Effector memory CD4-positive, alpha-beta T cell (primary cell): ENCODE results near the gene PAFAH1B1.

Source experiments
- DNase-seq, 3 donors: peaks; one replicate each; pipeline ENCODE4 v3.0.0-alpha.2; 2020
- H3K27ac ChIP-seq: 2 replicates; pipeline ENCODE4 v1.7.0; 2013; ENCODE audit warnings: mild to moderate bottlenecking, low read length, moderate library complexity; ENCODE audit not compliant: insufficient read depth, poor library complexity, severe bottlenecking
- H3K27me3 ChIP-seq: replicated peaks from 2 replicates; pipeline ENCODE4 v1.7.0; 2013; ENCODE audit warnings: mild to moderate bottlenecking, low read length; ENCODE audit not compliant: insufficient read depth, control insufficient read depth, poor library complexity, severe bottlenecking
- H3K36me3 ChIP-seq: 2 replicates; pipeline ENCODE4 v1.7.0; 2013; ENCODE audit warnings: mild to moderate bottlenecking, low read length, moderate library complexity; ENCODE audit not compliant: control insufficient read depth, insufficient read depth
- H3K4me1 ChIP-seq: 2 replicates; pipeline ENCODE4 v1.7.0; 2013; ENCODE audit warnings: low read length, mild to moderate bottlenecking; ENCODE audit not compliant: control insufficient read depth, insufficient read depth, poor library complexity, severe bottlenecking
- H3K4me3 ChIP-seq: 2 replicates; pipeline ENCODE4 v1.7.0; 2013; ENCODE audit warnings: low read length, low read depth, mild to moderate bottlenecking; ENCODE audit not compliant: insufficient read depth, poor library complexity, severe bottlenecking
- H3K9me3 ChIP-seq: 2 replicates; pipeline ENCODE4 v1.7.0; 2013; ENCODE audit warnings: mild to moderate bottlenecking, low read length, moderate library complexity; ENCODE audit not compliant: control insufficient read depth

PAFAH1B1 gene

DNA sequence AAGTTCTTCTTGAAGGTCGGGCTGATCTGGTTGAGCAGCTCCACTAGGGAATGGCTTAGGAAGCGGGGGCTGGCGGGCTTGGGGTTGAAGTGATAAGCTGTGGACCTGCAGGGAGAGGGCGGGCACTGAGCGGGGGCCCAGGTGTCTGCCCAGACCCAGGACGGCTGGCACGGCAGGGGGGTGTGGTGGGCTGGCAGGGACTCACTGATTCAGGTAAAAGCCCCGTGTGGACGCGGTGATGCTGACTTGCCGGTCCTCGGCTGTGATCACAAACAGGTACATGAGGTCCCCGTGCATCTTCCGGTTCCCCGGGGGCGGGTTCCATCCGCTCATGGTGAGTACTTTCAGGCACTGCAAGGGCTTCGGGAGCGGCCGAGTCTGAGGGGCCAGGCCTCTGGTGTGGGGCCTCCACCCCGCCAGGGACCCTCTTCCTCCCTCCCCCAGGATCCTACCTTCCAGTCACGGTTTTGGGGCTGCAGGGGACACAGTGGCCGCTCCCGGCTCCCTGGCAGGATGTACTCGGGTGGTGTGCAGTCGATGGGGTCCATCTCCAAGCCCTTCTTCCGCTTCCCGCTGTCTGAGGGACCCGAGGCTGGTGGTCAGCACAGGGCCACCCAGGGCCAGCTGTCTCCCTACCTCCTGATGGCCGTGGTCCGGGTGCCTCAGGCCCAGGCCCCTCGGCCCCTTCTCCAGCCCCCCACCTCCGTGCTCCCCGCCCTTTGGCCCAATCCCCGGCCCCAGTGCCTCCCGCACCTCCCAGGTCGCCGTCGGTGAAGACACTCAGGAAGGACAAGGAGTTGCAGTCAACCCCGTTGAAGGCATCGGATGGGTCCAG lies 107.9 kb downstream of the PAFAH1B1 start:
- peaks cover 70% of the 10 kb centered on the region for H3K36me3 ChIP-seq
- H3K4me3 ChIP-seq = no peak overlapping the region
- H3K27ac ChIP-seq = no peak overlapping the region
- no peak for DNase-seq
- H3K4me1 ChIP-seq = no peaks in the 10 kb centered on the region
- no peaks in the 10 kb centered on the region for H3K27me3 ChIP-seq
- H3K9me3 ChIP-seq = no peaks in the 10 kb centered on the region

DNA sequence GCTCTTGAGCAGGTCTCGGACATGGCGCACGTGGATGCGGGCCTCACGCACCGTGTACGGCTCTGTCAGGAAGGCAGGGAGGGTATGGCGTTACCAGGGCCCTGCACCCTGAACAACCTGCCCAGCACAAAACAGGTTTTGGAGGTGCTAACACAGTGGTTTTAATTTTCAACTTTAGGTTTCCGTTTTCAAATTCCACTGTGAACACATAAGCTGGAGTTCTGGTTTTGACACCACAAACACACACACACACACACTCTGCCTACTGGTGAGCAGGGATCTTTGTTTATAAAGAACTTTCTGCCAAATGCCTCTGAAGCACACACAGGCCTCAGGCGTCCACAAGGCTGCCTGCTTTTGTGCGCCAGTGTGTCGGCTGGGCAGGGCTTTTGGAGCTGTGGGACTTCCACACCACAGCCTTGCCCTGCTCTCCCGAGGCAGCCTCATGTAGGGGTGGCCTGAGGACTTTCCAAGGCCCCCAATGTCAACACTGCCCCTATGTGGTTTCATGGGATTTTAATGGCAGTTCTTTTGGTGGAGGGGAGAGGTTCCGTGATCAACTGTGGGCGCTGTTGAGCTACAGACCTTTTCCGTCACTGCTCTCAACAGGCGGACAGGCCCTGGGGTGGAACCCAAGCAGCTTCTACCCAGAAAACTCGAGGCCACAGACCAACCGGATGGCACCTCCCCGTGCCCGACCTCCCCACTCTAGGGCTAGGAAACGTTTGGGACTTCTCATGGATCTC lies 108.7 kb downstream of the PAFAH1B1 start:
- Histone ChIP-seq H3K27ac (no peak overlapping the region), H3K4me3 (no peak overlapping the region), H3K27me3 (no peaks in the 10 kb centered on the region), H3K36me3 (peaks cover 65% of the 10 kb centered on the region), H3K4me1 (no peaks in the 10 kb centered on the region), H3K9me3 (no peaks in the 10 kb centered on the region)
- no peak for DNase-seq

GRCh38 chr17:2703181-2703580 lies 109.7 kb downstream of the PAFAH1B1 start:
- Histone ChIP-seq H3K4me3 (no peak overlapping the region), H3K9me3 (no peaks in the 10 kb centered on the region), H3K27ac (no peak overlapping the region), H3K4me1 (no peaks in the 10 kb centered on the region), H3K27me3 (no peaks in the 10 kb centered on the region), H3K36me3 (peaks cover 56% of the 10 kb centered on the region)
- DNase-seq = no peak

DNA sequence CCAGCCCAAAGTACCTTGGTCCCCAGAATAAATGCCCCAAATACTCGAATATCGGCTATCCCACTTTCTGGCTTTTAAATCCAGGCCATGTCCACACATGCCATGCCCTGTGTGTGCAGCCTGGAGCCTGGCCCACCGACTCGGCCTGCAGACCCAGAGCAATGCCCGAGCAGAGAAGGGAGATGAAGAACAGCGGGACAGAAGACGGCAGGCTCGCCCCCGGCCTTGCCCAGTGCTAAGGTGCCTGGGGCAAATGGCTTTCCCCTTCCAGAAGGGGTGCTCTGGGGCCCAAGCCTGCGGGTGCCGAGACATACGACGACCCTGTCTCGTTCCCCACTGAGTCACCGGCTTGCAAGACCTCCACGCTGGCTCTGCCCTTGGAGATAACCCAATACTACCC lies 110.2 kb downstream of the PAFAH1B1 start:
- Histone ChIP-seq H3K27me3 (no peaks in the 10 kb centered on the region), H3K4me1 (no peaks in the 10 kb centered on the region), H3K27ac (no peak overlapping the region), H3K4me3 (no peak overlapping the region), H3K36me3 (peaks cover 52% of the 10 kb centered on the region), H3K9me3 (no peaks in the 10 kb centered on the region)
- no peak for DNase-seq

- Histone ChIP-seq H3K36me3 (peaks cover 47% of the 10 kb centered on the region), H3K4me1 (peaks cover 1% of the 10 kb centered on the region), H3K9me3 (no peaks in the 10 kb centered on the region), H3K27me3 (no peaks in the 10 kb centered on the region), H3K27ac (no peak overlapping the region), H3K4me3 (no peak overlapping the region)
- DNase-seq = no peak
Measured at GRCh38 chr17:2704031-2704889, 110.8 kb downstream of the PAFAH1B1 start.

GRCh38 chr17:2704890-2705248 lies 111.4 kb downstream of the PAFAH1B1 start:
- no peak overlapping the region for H3K27ac ChIP-seq
- peaks cover 7% of the 10 kb centered on the region for H3K4me1 ChIP-seq
- H3K27me3 ChIP-seq = no peaks in the 10 kb centered on the region
- no peaks in the 10 kb centered on the region for H3K9me3 ChIP-seq
- DNase-seq = no peak
- H3K36me3 ChIP-seq = peaks cover 46% of the 10 kb centered on the region
- H3K4me3 ChIP-seq = no peak overlapping the region

GRCh38 chr17:2705263-2705662 lies 111.8 kb downstream of the PAFAH1B1 start:
- Histone ChIP-seq H3K27ac (no peak overlapping the region), H3K27me3 (no peaks in the 10 kb centered on the region), H3K4me3 (no peak overlapping the region), H3K9me3 (no peaks in the 10 kb centered on the region), H3K36me3 (peaks cover 42% of the 10 kb centered on the region), H3K4me1 (peaks cover 11% of the 10 kb centered on the region)
- DNase-seq = no peak

DNA sequence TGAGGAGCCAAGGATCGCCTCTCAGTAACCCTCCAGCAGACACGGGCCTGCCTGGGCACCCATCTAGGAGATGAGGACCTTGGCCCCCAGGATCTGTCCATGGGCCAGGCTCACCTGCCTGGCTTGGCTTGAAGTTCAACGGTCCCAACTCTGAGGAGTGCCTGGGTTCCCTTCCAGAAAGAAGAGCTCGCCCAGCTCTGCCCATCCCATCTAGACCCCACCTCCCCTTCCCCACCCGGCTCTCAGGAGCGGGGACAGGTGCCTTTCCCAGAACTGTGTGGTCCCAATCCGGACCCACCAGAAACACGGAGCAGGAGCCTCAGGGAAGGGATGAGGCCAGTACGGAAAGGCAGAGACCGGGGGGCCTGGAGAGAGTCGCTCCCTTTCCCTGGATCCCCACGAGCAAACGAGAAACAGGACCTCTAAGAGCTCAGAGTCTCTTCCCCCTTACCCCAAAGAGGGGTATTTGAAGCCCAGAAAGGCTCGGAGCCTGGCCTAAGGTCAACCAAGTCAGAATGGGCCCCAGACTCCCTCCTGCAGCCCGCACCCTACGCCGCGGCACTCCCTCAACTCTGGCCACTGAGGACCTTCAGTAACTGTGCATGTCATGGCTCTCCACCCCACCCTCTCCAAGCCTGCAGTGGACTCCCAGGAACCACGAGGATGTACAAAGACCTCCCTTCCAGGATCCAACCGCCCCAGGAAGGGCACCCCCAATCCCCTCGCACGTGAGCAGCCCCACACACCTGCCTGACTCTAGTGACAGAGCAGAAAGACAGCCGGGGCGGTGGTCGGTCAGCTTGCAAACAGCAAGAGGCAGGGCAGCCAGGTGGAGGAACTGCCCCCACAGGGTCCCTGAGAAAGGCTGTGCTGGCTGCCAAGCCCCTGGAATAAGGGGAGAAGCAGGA lies 112.7 kb downstream of the PAFAH1B1 start:
- Histone ChIP-seq H3K27me3 (no peaks in the 10 kb centered on the region), H3K4me3 (no peak overlapping the region), H3K27ac (no peak overlapping the region), H3K4me1 (peaks cover 18% of the 10 kb centered on the region), H3K36me3 (peaks cover 34% of the 10 kb centered on the region), H3K9me3 (no peaks in the 10 kb centered on the region)
- DNase-seq = no peak

- H3K27ac ChIP-seq = no peak overlapping the region
- no peak for DNase-seq
- peaks cover 20% of the 10 kb centered on the region for H3K4me1 ChIP-seq
- H3K36me3 ChIP-seq = peaks cover 25% of the 10 kb centered on the region
- H3K9me3 ChIP-seq = no peaks in the 10 kb centered on the region
- H3K27me3 ChIP-seq = no peaks in the 10 kb centered on the region
- H3K4me3 ChIP-seq = no peak overlapping the region
Measured at GRCh38 chr17:2706911-2707510, 113.6 kb downstream of the PAFAH1B1 start.
